Stimulated activated naive CD8-positive, alpha-beta T cell treated with anti-CD3 and anti-CD28 coated beads, Interleukin-15, amount 100 ng/mL, for 72 hours (primary cell): ENCODE measurements around the gene SYT3.

Experiments used
- ATAC-seq: fragments of 150-1000 bp; cut with Tn5 transposase; 2 replicates; pipeline ENCODE4 v1.10.0; 2021; ENCODE audit warnings: mild to moderate bottlenecking, moderate library complexity
- DNase-seq, 2 donors: peaks; one replicate each; pipeline ENCODE4 v3.0.0; 2021 to 2022
- H3K27ac Mint-ChIP-seq, 2 donors: one replicate each; pipeline ENCODE4 v1.8.0; 2022; ENCODE audit warnings: mild to moderate bottlenecking in 2 of 2, mixed read lengths in 2 of 2, moderate library complexity in 2 of 2
- H3K27me3 Mint-ChIP-seq: one replicate; pipeline ENCODE4 v1.8.0; 2022; ENCODE audit warnings: mixed read lengths
- H3K4me1 Mint-ChIP-seq: one replicate; pipeline ENCODE4 v1.8.0; 2022; ENCODE audit warnings: mild to moderate bottlenecking, mixed read lengths
- H3K4me3 Mint-ChIP-seq, 2 donors: one replicate each; pipeline ENCODE4 v1.8.0; 2022; ENCODE audit warnings: mild to moderate bottlenecking in 2 of 2, mixed read lengths in 2 of 2, moderate library complexity in 1 of 2
- H3K9me3 Mint-ChIP-seq, 2 donors: one replicate each; pipeline ENCODE4 v1.8.0; 2022; ENCODE audit warnings: mixed read lengths in 2 of 2

SYT3 gene, protein sequence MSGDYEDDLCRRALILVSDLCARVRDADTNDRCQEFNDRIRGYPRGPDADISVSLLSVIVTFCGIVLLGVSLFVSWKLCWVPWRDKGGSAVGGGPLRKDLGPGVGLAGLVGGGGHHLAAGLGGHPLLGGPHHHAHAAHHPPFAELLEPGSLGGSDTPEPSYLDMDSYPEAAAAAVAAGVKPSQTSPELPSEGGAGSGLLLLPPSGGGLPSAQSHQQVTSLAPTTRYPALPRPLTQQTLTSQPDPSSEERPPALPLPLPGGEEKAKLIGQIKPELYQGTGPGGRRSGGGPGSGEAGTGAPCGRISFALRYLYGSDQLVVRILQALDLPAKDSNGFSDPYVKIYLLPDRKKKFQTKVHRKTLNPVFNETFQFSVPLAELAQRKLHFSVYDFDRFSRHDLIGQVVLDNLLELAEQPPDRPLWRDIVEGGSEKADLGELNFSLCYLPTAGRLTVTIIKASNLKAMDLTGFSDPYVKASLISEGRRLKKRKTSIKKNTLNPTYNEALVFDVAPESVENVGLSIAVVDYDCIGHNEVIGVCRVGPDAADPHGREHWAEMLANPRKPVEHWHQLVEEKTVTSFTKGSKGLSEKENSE

GRCh38 chr19:50639121-50640112 lies at the start of gene SYT3:
Gene SYT3 (minus strand): TSS chr19:50639881. CDS start chr19:50637411, 2,470 bp downstream.
- peaks cover 0 to 8% of the 10 kb centered on the region in 2 donors for H3K9me3 Mint-ChIP-seq
- peaks cover 11% of the 10 kb centered on the region for H3K4me1 Mint-ChIP-seq
- peak within 1 kb of the TSS; percentile 85 to 86 for H3K4me3 Mint-ChIP-seq
- ATAC-seq (peak; percentile 89), DNase-seq (peak; percentile 44 to 45)
- H3K27ac Mint-ChIP-seq: peak within 1 kb of the TSS; percentile 51 to 66
- peaks cover 29% of the 10 kb centered on the region for H3K27me3 Mint-ChIP-seq

- no peak overlapping the region for H3K27ac Mint-ChIP-seq
- DNase-seq (no peak), ATAC-seq (no peak)
- H3K4me3 Mint-ChIP-seq: no peak overlapping the region
- no peaks in the 10 kb centered on the region for H3K9me3 Mint-ChIP-seq
- H3K27me3 Mint-ChIP-seq: peaks cover 69% of the 10 kb centered on the region
- H3K4me1 Mint-ChIP-seq: peaks cover 1% of the 10 kb centered on the region
Observed at GRCh38 chr19:50688766-50689165, 49.1 kb upstream of the SYT3 start.

DNA sequence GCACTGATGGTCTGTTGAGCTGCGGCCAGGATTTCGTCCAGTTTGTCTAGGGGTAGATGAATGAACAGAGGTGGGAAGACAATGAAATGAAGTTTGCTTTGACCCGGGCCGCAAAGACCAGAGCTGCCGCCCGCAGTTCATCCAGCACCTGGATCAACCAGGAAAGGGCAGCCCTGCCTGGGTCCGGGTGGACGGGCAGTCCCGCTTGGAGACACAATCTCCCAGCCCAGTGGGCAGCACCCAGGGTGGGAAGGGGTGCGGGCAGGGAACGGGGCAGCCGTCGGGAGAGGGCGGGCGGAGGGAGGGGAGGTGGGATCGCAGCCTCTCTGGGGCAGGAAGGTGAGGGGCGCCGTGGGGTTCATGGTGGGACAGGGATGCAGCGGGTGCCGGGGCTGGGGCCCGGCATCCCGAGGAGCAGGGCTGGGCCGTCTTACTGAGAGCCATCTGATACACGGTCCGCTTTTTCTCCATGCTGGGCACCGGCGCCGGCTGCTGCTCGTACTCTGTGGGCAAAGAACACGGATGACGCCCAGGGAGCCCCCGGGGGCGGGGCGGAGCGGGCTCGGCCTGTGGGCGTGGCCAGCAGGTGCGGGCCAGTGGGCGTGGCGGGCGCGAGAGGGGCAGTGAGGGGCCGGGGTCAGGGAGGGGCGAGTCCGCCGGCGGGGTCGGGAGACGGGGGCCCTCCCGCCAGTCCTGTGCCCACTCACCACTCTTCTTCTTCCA lies 46.8 kb upstream of the SYT3 start:
- H3K9me3 Mint-ChIP-seq: no peaks in the 10 kb centered on the region
- H3K27ac Mint-ChIP-seq: no peak overlapping the region
- peaks cover 58% of the 10 kb centered on the region for H3K27me3 Mint-ChIP-seq
- no peak for ATAC-seq
- H3K4me1 Mint-ChIP-seq: no peaks in the 10 kb centered on the region
- H3K4me3 Mint-ChIP-seq: no peak overlapping the region
- no peak for DNase-seq

DNA sequence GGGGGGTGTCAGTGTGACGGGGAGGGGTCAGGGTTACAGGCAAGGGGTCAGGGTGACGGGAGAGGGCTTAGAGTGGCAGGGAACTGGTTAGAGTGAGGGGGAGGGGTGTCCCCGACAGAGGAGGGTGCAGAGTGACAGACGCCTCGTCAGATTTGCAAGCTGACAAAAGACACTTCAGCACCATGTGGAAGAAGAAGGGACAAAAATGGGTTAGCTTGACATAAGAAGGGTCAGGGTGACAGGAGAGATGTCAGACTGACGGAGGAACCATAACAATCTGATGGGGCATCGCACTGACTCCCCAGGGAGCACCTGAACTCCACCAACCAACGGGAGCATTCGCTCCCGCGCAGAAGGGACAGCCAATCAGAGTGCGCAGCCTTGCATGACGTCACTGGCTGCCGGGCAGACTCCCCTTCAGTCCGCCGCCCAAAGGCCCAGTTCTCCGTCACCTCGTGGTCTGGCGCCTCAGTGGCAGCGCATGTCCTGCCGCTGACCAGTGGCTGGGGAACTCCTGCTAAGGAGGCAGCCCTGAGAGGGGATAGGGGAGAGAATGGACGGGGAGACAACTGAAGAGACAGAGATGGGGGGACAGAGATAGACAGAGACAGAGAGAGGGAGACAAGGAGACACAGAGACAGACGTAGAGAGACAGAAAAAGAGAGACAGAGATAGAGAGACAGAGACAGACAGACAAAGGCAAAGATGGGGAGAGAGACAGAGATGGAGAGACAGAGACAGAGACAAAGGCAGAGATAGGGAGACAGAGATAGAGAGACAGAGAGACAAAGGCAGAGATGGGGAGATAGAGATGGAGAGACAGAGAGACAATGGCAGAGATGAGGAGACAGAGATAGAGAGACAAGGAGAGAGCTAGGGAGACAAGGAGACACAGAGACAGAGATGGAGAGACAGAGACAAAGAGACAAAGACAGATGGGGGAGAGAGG lies 39.8 kb upstream of the SYT3 start:
- Mint-ChIP-seq H3K4me1 (peaks cover 13% of the 10 kb centered on the region), H3K4me3 (no peak overlapping the region), H3K9me3 (no peaks in the 10 kb centered on the region), H3K27ac (no peak overlapping the region), H3K27me3 (peaks cover 51% of the 10 kb centered on the region)
- peak; percentile 97 for ATAC-seq
- DNase-seq: peak; percentile 82 to 84

GRCh38 chr19:50678323-50678722 lies 38.6 kb upstream of the SYT3 start:
- H3K4me3 Mint-ChIP-seq: no peak overlapping the region
- H3K4me1 Mint-ChIP-seq: peaks cover 13% of the 10 kb centered on the region
- DNase-seq (no peak), ATAC-seq (no peak)
- H3K27me3 Mint-ChIP-seq: peaks cover 55% of the 10 kb centered on the region
- H3K9me3 Mint-ChIP-seq: no peaks in the 10 kb centered on the region
- H3K27ac Mint-ChIP-seq: no peak overlapping the region

DNA sequence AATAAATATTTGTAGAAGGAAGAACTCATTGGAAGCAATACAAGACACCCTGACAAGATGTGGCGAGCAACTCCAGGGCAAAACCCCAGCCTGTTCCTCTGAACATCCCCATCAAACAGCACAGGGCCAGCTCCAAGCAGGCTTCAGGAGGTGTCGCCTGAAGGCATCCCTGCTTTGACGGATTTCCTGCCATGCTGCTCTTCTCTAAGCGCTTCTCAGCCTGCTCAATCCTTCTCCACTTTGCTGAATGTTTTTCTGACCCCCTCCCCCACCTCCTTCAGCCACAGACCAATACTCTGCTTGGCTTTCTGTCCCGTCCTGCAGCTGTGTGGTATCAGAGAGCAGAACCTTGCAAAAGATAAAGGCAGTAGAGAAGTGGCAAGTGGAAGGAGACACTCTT lies 38.0 kb upstream of the SYT3 start:
- no peak overlapping the region for H3K4me3 Mint-ChIP-seq
- peaks cover 13% of the 10 kb centered on the region for H3K4me1 Mint-ChIP-seq
- H3K27me3 Mint-ChIP-seq: peaks cover 61% of the 10 kb centered on the region

GRCh38 chr19:50676625-50677197 lies 37.0 kb upstream of the SYT3 start:
- ATAC-seq (no peak), DNase-seq (no peak)
- peaks cover 13% of the 10 kb centered on the region for H3K4me1 Mint-ChIP-seq
- no peak overlapping the region for H3K27ac Mint-ChIP-seq
- peaks cover 62% of the 10 kb centered on the region for H3K27me3 Mint-ChIP-seq
- H3K9me3 Mint-ChIP-seq: no peaks in the 10 kb centered on the region
- no peak overlapping the region for H3K4me3 Mint-ChIP-seq

More for the DNA sequence above, 38.0 kb upstream of the SYT3 start:
- no peaks in the 10 kb centered on the region for H3K9me3 Mint-ChIP-seq
- DNase-seq (no peak), ATAC-seq (no peak)
- no peak overlapping the region for H3K27ac Mint-ChIP-seq

DNA sequence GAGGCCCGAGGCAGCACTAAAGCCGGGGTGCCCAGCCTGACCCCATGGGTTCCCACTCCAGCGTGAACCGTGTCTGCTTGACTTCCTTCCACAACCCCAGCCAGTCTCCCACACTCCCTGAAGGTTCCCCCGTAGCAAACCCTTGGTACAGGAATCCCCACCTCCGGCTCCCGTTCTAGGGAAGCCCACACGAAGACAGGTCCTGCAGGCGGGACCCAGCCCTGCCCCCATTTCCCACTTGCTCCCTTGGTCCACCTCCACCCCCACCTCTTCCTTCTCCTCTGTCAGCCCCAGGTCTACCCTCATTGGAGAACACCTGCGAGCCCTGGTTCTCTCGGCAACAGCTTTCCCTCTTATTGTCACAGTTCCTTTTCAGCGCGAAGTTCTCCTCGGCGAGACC lies 33.4 kb upstream of the SYT3 start:
- Mint-ChIP-seq H3K4me1 (no peaks in the 10 kb centered on the region), H3K4me3 (no peak overlapping the region), H3K9me3 (no peaks in the 10 kb centered on the region), H3K27ac (no peak overlapping the region), H3K27me3 (peaks cover 62% of the 10 kb centered on the region)
- ATAC-seq (no peak), DNase-seq (no peak)

DNA sequence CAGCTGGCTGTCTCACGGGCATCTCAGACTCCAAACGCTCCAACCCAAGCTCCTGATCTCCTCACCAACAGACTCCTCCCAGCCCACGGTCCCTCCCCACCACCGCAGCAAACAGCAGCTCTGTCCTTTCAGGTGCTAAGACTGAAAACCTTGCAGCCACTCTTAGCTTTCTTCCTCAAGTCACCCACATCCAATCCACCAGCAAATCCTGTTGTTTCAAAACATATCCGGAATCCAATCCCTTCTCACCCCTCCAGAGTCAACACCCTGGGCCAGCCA lies 30.4 kb upstream of the SYT3 start:
- no peak for ATAC-seq
- Mint-ChIP-seq H3K9me3 (no peaks in the 10 kb centered on the region), H3K27ac (no peak overlapping the region), H3K4me1 (no peaks in the 10 kb centered on the region), H3K4me3 (no peak overlapping the region), H3K27me3 (peaks cover 71% of the 10 kb centered on the region)
- DNase-seq: no peak

DNA sequence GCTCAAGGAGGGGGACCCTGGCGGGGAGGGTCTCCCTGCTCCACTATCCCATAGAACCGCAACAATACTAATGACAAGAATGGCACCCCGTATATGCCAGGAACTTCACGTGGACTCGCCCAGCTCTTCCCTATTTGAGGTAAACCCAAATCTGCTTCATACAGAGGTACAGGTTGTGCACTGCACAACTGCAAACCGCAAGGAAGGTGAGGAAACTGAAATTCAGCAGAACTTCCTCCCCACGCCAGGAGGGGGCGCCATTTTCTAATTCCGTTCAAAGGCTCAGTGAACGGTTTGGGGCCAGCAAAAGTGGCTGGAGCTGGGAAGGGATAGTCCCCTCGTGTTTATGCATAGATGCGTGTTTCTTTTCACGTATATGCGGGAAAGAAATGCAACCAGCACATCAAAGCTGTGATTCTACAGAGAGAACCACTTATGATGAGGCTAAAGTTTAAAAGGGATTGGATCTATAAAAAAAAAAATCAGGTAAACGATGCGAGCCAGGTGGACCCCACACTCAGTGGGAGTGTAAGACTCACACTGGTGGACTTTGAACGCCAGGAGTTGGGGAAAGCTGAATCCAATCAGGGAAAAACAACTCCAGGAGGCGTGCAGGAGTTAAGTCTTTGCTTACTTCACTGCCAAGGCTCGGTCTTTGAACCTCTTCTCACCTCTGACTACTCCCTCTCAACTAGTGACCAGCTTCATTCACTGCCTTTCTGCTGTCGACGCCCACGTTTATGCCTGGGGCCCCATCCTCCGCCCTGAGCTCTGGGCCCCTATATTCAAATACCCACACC lies 29.8 kb upstream of the SYT3 start:
- peaks cover 74% of the 10 kb centered on the region for H3K27me3 Mint-ChIP-seq
- no peak overlapping the region for H3K4me3 Mint-ChIP-seq
- H3K4me1 Mint-ChIP-seq: no peaks in the 10 kb centered on the region
- DNase-seq (peak; percentile 55 to 57), ATAC-seq (no peak)
- H3K27ac Mint-ChIP-seq: no peak overlapping the region
- no peaks in the 10 kb centered on the region for H3K9me3 Mint-ChIP-seq

- DNase-seq: no peak
- Mint-ChIP-seq H3K4me3 (no peak overlapping the region), H3K9me3 (no peaks in the 10 kb centered on the region), H3K27me3 (peaks cover 74% of the 10 kb centered on the region), H3K4me1 (no peaks in the 10 kb centered on the region), H3K27ac (no peak overlapping the region)
- ATAC-seq: peak; percentile 33
Observed at GRCh38 chr19:50668879-50669278, 29.2 kb upstream of the SYT3 start.

- Mint-ChIP-seq H3K4me3 (no peak overlapping the region), H3K4me1 (no peaks in the 10 kb centered on the region), H3K27me3 (peaks cover 74% of the 10 kb centered on the region), H3K27ac (no peak overlapping the region), H3K9me3 (no peaks in the 10 kb centered on the region)
- DNase-seq (no peak), ATAC-seq (no peak)
Observed at GRCh38 chr19:50668416-50668815, 28.7 kb upstream of the SYT3 start.

DNA sequence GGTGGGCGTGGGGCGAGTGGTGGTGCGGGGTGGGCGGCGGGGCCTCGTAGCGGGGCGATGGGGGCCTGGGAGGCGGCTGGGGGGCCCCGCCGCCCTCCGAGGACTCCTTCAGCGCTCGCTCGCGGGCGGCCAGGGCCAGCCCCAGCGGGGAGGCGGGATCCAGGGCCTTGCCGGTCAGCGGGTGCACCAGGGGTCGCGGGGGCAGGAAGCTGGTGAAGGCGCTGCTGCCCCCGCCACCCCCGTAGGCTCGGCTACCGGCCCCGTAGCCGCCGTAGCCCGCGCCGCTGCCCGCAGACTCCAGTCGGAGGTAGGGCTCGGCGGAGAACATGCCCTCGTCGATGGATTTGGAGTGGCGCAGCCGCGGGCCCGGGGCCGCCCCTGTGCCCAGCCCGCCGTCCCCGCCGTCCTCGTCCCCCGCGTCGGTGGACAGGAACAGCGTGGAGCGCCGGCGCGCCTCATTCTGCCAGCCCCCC lies 28.1 kb upstream of the SYT3 start:
- H3K9me3 Mint-ChIP-seq: no peaks in the 10 kb centered on the region
- no peak overlapping the region for H3K4me3 Mint-ChIP-seq
- DNase-seq: no peak
- H3K4me1 Mint-ChIP-seq: no peaks in the 10 kb centered on the region
- ATAC-seq: no peak
- H3K27ac Mint-ChIP-seq: no peak overlapping the region
- H3K27me3 Mint-ChIP-seq: peaks cover 70% of the 10 kb centered on the region
